NCI-H2029 treated with DMSO at 0.1 percent for 48 hours (cell line): ENCODE measurements around the gene GRXCR2.
"Not testable (repeated sequence)": the region's sequence is repeated elsewhere in the genome, so short reads cannot be mapped to it uniquely, and the experiment has no call there.

Source experiments
- DNase-seq: peaks from one replicate; lab custom pipeline; 2025; lab: John Stamatoyannopoulos, UW

Gene GRXCR2

GRCh38 chr5:145872914-145873313 is at the start of gene GRXCR2:
Gene GRXCR2, minus strand, starts transcription at chr5:145873014. Its CDS starts 46 bp downstream, at chr5:145872968.
- DNase-seq, result no peak

GRCh38 chr5:145922059-145922458 is 49.2 kb upstream of the GRXCR2 start:
- DNase-seq, result no peak

GRCh38 chr5:145921211-145921610 is 48.4 kb upstream of the GRXCR2 start:
- DNase-seq, result no peak

- no peak for DNase-seq
Measured at GRCh38 chr5:145920542-145921210, 47.9 kb upstream of the GRXCR2 start.

- DNase-seq, result no peak
Measured at GRCh38 chr5:145919413-145919812, 46.6 kb upstream of the GRXCR2 start.

GRCh38 chr5:145918397-145918796 is 45.6 kb upstream of the GRXCR2 start:
- no peak for DNase-seq

- DNase-seq, result no peak
Measured at GRCh38 chr5:145917288-145917687, 44.5 kb upstream of the GRXCR2 start.

GRCh38 chr5:145915970-145916638 is 43.3 kb upstream of the GRXCR2 start:
- DNase-seq, result no peak

- DNase-seq, result no peak
Measured at GRCh38 chr5:145913701-145914100, 40.9 kb upstream of the GRXCR2 start.

GRCh38 chr5:145912594-145912993 is 39.8 kb upstream of the GRXCR2 start:
- no peak for DNase-seq

GRCh38 chr5:145912019-145912418 is 39.2 kb upstream of the GRXCR2 start:
- no peak for DNase-seq

- no peak for DNase-seq
Measured at GRCh38 chr5:145911164-145911563, 38.4 kb upstream of the GRXCR2 start.

GRCh38 chr5:145908206-145908960 is 35.6 kb upstream of the GRXCR2 start:
- no peak for DNase-seq

- DNase-seq, result no peak
Measured at GRCh38 chr5:145906401-145906800, 33.6 kb upstream of the GRXCR2 start.

- no peak for DNase-seq
Measured at GRCh38 chr5:145904743-145905142, 31.9 kb upstream of the GRXCR2 start.

GRCh38 chr5:145903867-145904266 is 31.1 kb upstream of the GRXCR2 start:
- DNase-seq, result no peak

- no peak for DNase-seq
Measured at GRCh38 chr5:145903113-145903512, 30.3 kb upstream of the GRXCR2 start.

GRCh38 chr5:145902421-145902820 is 29.6 kb upstream of the GRXCR2 start:
- DNase-seq, result no peak

- no peak for DNase-seq
Measured at GRCh38 chr5:145898171-145898570, 25.4 kb upstream of the GRXCR2 start.

- not testable (repeated sequence) for DNase-seq
Measured at GRCh38 chr5:145891378-145891777, 18.6 kb upstream of the GRXCR2 start.

GRCh38 chr5:145889611-145890010 is 16.8 kb upstream of the GRXCR2 start:
- DNase-seq, result no peak

GRCh38 chr5:145887976-145888574 is 15.3 kb upstream of the GRXCR2 start:
- no peak for DNase-seq

- no peak for DNase-seq
Measured at GRCh38 chr5:145887217-145887616, 14.4 kb upstream of the GRXCR2 start.
